ENCODE measurements around the gene CA5B. TPM values are rescaled to one million over a fixed set of nuclear protein-coding genes. Genes with fewer than 3 reads are reported as not detected.
"Not testable (repeated sequence)": the region's sequence is repeated elsewhere in the genome, so short reads cannot be mapped to it uniquely, and the experiment has no call there.

The CA5B gene
- total RNA-seq, 1 donor, result 6.9 TPM

- Histone ChIP-seq H3K27me3 (ENCODE audit: insufficient read depth, low read length) (no peaks in the 10 kb centered on the region), H3K9me3 (ENCODE audit: low read depth, low read length) (no peaks in the 10 kb centered on the region), H4K20me1 (ENCODE audit: insufficient read depth, low read length) (no peaks in the 10 kb centered on the region), H3K4me2 (ENCODE audit: insufficient read depth, low read length) (no peak overlapping the region), H3K36me3 (ENCODE audit: insufficient read depth, low read length) (no peaks in the 10 kb centered on the region), H3K79me2 (ENCODE audit: insufficient read depth, low read length) (no peaks in the 10 kb centered on the region), H3K4me1 (ENCODE audit: insufficient read depth, low read length) (no peaks in the 10 kb centered on the region), H3K27ac (ENCODE audit: low read depth, low read length) (no peak overlapping the region), H2AFZ (ENCODE audit: low read length) (no peak overlapping the region), H3K4me3 (ENCODE audit: insufficient read depth, low read length) (no peak overlapping the region)
- TF ChIP-seq, protein P1, sequence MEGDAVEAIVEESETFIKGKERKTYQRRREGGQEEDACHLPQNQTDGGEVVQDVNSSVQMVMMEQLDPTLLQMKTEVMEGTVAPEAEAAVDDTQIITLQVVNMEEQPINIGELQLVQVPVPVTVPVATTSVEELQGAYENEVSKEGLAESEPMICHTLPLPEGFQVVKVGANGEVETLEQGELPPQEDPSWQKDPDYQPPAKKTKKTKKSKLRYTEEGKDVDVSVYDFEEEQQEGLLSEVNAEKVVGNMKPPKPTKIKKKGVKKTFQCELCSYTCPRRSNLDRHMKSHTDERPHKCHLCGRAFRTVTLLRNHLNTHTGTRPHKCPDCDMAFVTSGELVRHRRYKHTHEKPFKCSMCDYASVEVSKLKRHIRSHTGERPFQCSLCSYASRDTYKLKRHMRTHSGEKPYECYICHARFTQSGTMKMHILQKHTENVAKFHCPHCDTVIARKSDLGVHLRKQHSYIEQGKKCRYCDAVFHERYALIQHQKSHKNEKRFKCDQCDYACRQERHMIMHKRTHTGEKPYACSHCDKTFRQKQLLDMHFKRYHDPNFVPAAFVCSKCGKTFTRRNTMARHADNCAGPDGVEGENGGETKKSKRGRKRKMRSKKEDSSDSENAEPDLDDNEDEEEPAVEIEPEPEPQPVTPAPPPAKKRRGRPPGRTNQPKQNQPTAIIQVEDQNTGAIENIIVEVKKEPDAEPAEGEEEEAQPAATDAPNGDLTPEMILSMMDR (IDR thresholded peaks at IDR 0.05; ENCODE audit: extremely low read depth, low read depth, low read length), result no peak
- no peak for DNase-seq (ENCODE audit: insufficient read length, low spot score, missing footprints)
Observed at GRCh38 chrX:15719324-15719968, 18.6 kb upstream of the CA5B start.

DNA sequence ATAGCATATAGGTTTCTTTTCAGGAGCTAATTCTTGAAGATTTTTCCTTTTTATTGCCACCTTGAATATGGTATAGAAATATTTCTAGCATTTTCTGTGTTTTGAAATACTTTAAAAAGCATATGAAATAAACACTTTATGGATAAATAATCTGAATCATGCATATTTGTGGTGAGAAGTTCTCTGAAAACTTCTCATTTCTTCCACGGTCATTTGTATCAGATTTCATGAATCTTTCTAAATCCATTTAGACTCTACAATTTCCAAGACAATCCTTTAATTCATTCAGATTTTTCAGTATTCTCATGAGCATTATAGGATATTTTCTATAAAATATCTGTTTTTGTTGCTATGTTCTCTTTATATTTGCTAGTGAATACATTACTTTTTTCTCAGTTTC is 16.2 kb upstream of the CA5B start:
- Histone ChIP-seq H3K4me3 (ENCODE audit: insufficient read depth, low read length) (no peak overlapping the region), H4K20me1 (ENCODE audit: insufficient read depth, low read length) (no peaks in the 10 kb centered on the region), H3K27me3 (ENCODE audit: insufficient read depth, low read length) (no peaks in the 10 kb centered on the region), H3K79me2 (ENCODE audit: insufficient read depth, low read length) (no peaks in the 10 kb centered on the region), H3K36me3 (ENCODE audit: insufficient read depth, low read length) (no peaks in the 10 kb centered on the region), H3K4me1 (ENCODE audit: insufficient read depth, low read length) (no peaks in the 10 kb centered on the region), H2AFZ (ENCODE audit: low read length) (no peak overlapping the region), H3K4me2 (ENCODE audit: insufficient read depth, low read length) (no peak overlapping the region), H3K27ac (ENCODE audit: low read depth, low read length) (no peak overlapping the region), H3K9me3 (ENCODE audit: low read depth, low read length) (no peaks in the 10 kb centered on the region)
- TF ChIP-seq, protein P1 (IDR thresholded peaks at IDR 0.05; ENCODE audit: extremely low read depth, low read depth, low read length), result no peak
- DNase-seq (ENCODE audit: insufficient read length, low spot score, missing footprints), result no peak

- Histone ChIP-seq H3K79me2 (ENCODE audit: insufficient read depth, low read length) (no peaks in the 10 kb centered on the region), H3K27me3 (ENCODE audit: insufficient read depth, low read length) (no peaks in the 10 kb centered on the region), H2AFZ (ENCODE audit: low read length) (no peak overlapping the region), H3K36me3 (ENCODE audit: insufficient read depth, low read length) (no peaks in the 10 kb centered on the region), H4K20me1 (ENCODE audit: insufficient read depth, low read length) (no peaks in the 10 kb centered on the region), H3K4me2 (ENCODE audit: insufficient read depth, low read length) (no peak overlapping the region), H3K9me3 (ENCODE audit: low read depth, low read length) (no peaks in the 10 kb centered on the region), H3K27ac (ENCODE audit: low read depth, low read length) (no peak overlapping the region), H3K4me1 (ENCODE audit: insufficient read depth, low read length) (no peaks in the 10 kb centered on the region), H3K4me3 (ENCODE audit: insufficient read depth, low read length) (no peak overlapping the region)
- TF ChIP-seq, protein P1 (IDR thresholded peaks at IDR 0.05; ENCODE audit: extremely low read depth, low read depth, low read length), result no peak
- no peak for DNase-seq (ENCODE audit: insufficient read length, low spot score, missing footprints)
Observed at GRCh38 chrX:15723887-15724517, 14.1 kb upstream of the CA5B start.

- no peaks in the 10 kb centered on the region for H4K20me1 ChIP-seq (ENCODE audit: insufficient read depth, low read length)
- H3K4me2 ChIP-seq (ENCODE audit: insufficient read depth, low read length), result no peak overlapping the region
- DNase-seq (ENCODE audit: insufficient read length, low spot score, missing footprints), result no peak
- H2AFZ ChIP-seq (ENCODE audit: low read length), result no peak overlapping the region
- H3K36me3 ChIP-seq (ENCODE audit: insufficient read depth, low read length), result no peaks in the 10 kb centered on the region
- no peak overlapping the region for H3K4me3 ChIP-seq (ENCODE audit: insufficient read depth, low read length)
- H3K27ac ChIP-seq (ENCODE audit: low read depth, low read length), result no peak overlapping the region
- no peaks in the 10 kb centered on the region for H3K9me3 ChIP-seq (ENCODE audit: low read depth, low read length)
- no peaks in the 10 kb centered on the region for H3K4me1 ChIP-seq (ENCODE audit: insufficient read depth, low read length)
- H3K79me2 ChIP-seq (ENCODE audit: insufficient read depth, low read length), result no peaks in the 10 kb centered on the region
- H3K27me3 ChIP-seq (ENCODE audit: insufficient read depth, low read length), result no peaks in the 10 kb centered on the region
- TF ChIP-seq, protein P1 (IDR thresholded peaks at IDR 0.05; ENCODE audit: extremely low read depth, low read depth, low read length), result no peak
Observed at GRCh38 chrX:15724911-15725310, 13.2 kb upstream of the CA5B start.

GRCh38 chrX:15731368-15731767 is 6.7 kb upstream of the CA5B start:
- not testable (repeated sequence) for H3K36me3 ChIP-seq (ENCODE audit: insufficient read depth, low read length); H3K79me2 ChIP-seq (ENCODE audit: insufficient read depth, low read length); H4K20me1 ChIP-seq (ENCODE audit: insufficient read depth, low read length); H2AFZ ChIP-seq (ENCODE audit: low read length); H3K9me3 ChIP-seq (ENCODE audit: low read depth, low read length); H3K27me3 ChIP-seq (ENCODE audit: insufficient read depth, low read length); H3K4me3 ChIP-seq (ENCODE audit: insufficient read depth, low read length); DNase-seq (ENCODE audit: insufficient read length, low spot score, missing footprints); H3K4me1 ChIP-seq (ENCODE audit: insufficient read depth, low read length); H3K4me2 ChIP-seq (ENCODE audit: insufficient read depth, low read length); H3K27ac ChIP-seq (ENCODE audit: low read depth, low read length)

All from osteoblast (primary cell).